Uterus (tissue), 4 donors: ENCODE data around the gene TPM4. TPM values are rescaled to one million over a fixed set of nuclear protein-coding genes. Genes with fewer than 3 reads are reported as not detected.

Experiments used
- DNase-seq, 2 donors: peaks; one replicate each; pipeline ENCODE4 v3.0.0-alpha.2; 2019 to 2020
- H3K27ac ChIP-seq, 2 donors: fragments of 200-600 bp; sonication (generic); 1 replicate in 1 of 2; 2 replicates in 1 of 2; pipeline ENCODE4 v1.5.1; 2016 to 2018
- H3K27me3 ChIP-seq, 2 donors: fragments of 200-600 bp; sonication (generic); one replicate each; pipeline ENCODE4 v1.5.1; 2018 to 2019; ENCODE audit warnings: control low read depth in 1 of 2
- H3K36me3 ChIP-seq, 2 donors: fragments of 200-600 bp; sonication (generic); one replicate each; pipeline ENCODE4 v1.5.1; 2019; ENCODE audit warnings: control low read depth in 1 of 2
- H3K4me1 ChIP-seq, 2 donors: fragments of 200-600 bp; sonication (generic); one replicate each; pipeline ENCODE4 v1.5.1; 2018 to 2019; ENCODE audit warnings: control low read depth in 1 of 2
- H3K4me3 ChIP-seq, 2 donors: fragments of 200-600 bp; sonication (generic); 1 replicate in 1 of 2; 2 replicates in 1 of 2; pipeline ENCODE4 v1.5.1; 2018 to 2019; ENCODE audit warnings: mild to moderate bottlenecking in 1 of 2
- H3K9me3 ChIP-seq, 2 donors: fragments of 200-600 bp; sonication (generic); one replicate each; pipeline ENCODE4 v1.5.1; 2019; ENCODE audit warnings: control low read depth in 1 of 2
- CTCF ChIP-seq, 4 experiments: fragments of 200-600 bp in 2 of 4; fragments of 450-650 bp in 2 of 4; sonication (generic) in 2 of 4; IDR thresholded peaks; one replicate each; pipeline ENCODE4 v1.5.1; 2016 to 2019; ENCODE audit warnings: antibody characterized with exemption in 4 of 4, mild to moderate bottlenecking in 2 of 4, moderate library complexity in 1 of 4
- POLR2A ChIP-seq, 2 donors: fragments of 450-650 bp; IDR thresholded peaks; one replicate each; pipeline ENCODE4 v1.6.1; 2016; ENCODE audit warnings: antibody characterized with exemption in 2 of 2, mild to moderate bottlenecking in 1 of 2, moderate library complexity in 1 of 2
- intact Hi-C: fragments of 100-400 bp; cut with DNase I; formaldehyde crosslinking; loops from one replicate; pipeline ENCODE4 v1.15.1; 2023; ENCODE audit warnings: low total_unique reads
- total RNA-seq, 4 donors: library from RNA; depleted of rRNA in 3 of 4; stranded (reverse); fragments of >200 nt in 3 of 4; gene quantifications; one replicate each; pipeline versions ENCODE4 v1.1.0 to v1.2.4, GENCODE V29; 2014 to 2023
- donor health status: DM: yes; HTN: yes; CAD: no.

Gene TPM4
- total RNA-seq, 4 donors from 2014 or later, result 423 to 862 (median 517) TPM

DNA sequence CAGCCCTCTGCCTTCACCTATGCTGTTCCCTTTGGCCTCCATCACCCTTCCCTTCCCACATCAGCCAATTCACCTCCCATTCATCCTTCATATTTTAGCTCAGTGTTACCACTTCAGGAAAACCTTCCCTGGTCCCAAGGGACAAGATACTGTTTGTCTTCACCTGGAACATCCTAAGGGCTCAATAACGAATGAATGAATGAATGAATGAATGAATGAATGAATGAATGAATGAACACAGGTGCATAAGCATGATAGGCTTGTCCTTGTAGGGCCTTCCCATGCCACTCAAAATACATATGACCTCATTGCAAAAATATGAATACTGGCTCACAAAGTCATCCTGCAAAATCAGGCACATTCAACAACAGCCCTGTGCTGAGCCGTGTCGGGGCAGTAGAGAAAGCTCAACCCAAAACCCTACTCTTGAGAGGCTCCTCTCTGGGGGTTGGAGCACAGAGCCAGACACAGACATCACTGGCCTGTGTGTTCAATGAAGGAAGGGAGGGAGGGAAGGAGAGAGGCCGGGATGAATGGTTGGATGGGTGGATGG lies 33.7 kb upstream of the TPM4 start:
- no peak overlapping the region for H3K27ac ChIP-seq

GRCh38 chr19:16043156-16043757 lies 33.0 kb upstream of the TPM4 start:
- Histone ChIP-seq H3K27me3 (no peaks in the 10 kb centered on the region), H3K4me3 (no peak overlapping the region), H3K9me3 (no peaks in the 10 kb centered on the region), H3K27ac (no peak overlapping the region), H3K36me3 (no peaks in the 10 kb centered on the region), H3K4me1 (no peaks in the 10 kb centered on the region)
- intact Hi-C loops, result loop anchor here (5.0 kb wide), 2 partner anchors 69 to 144 kb away; partner anchors contain the start of genes FAM32A and RAB8A
- DNase-seq, result no peak
- no peak for TF ChIP-seq POLR2A (IDR thresholded peaks at IDR 0.05)
- TF ChIP-seq CTCF (IDR thresholded peaks at IDR 0.05), result no peak

More for the DNA sequence above, 33.7 kb upstream of the TPM4 start:
- H3K9me3 ChIP-seq, result no peaks in the 10 kb centered on the region
- DNase-seq, result no peak
- TF ChIP-seq CTCF (IDR thresholded peaks at IDR 0.05) (no peak), POLR2A (IDR thresholded peaks at IDR 0.05) (no peak)
- H3K4me3 ChIP-seq, result no peak overlapping the region
- intact Hi-C loops, result loop anchor here (5.0 kb wide), 2 partner anchors 70 to 145 kb away; partner anchors contain the start of genes FAM32A and RAB8A
- no peaks in the 10 kb centered on the region for H3K36me3 ChIP-seq
- H3K27me3 ChIP-seq, result no peaks in the 10 kb centered on the region
- no peaks in the 10 kb centered on the region for H3K4me1 ChIP-seq

DNA sequence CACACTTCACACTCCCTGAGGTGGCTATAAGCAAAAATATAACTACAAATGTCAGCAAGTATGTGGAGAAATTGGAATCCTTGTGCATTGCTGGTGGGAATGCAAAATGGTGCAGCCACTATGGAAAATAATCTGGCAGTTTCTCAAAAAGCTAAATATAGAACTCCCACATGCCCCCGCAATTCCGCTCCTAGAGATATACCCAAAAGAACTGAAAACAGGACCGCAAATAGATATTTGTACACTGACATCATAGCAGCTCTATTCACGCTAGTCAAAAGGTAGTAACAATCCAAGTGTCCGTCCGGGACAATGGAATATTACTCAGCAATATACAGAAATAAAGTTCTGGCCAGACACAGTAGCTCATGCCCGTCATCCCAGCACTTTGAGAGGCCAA lies 31.5 kb upstream of the TPM4 start:
- intact Hi-C loops, result loop anchor here (5.0 kb wide), 2 partner anchors 68 to 143 kb away; partner anchors contain the start of genes FAM32A and RAB8A
- Histone ChIP-seq H3K36me3 (no peaks in the 10 kb centered on the region), H3K27me3 (no peaks in the 10 kb centered on the region), H3K4me1 (no peaks in the 10 kb centered on the region), H3K4me3 (no peak overlapping the region), H3K9me3 (no peaks in the 10 kb centered on the region), H3K27ac (no peak overlapping the region)
- TF ChIP-seq POLR2A (IDR thresholded peaks at IDR 0.05) (no peak), CTCF (IDR thresholded peaks at IDR 0.05) (no peak)
- no peak for DNase-seq

- no peaks in the 10 kb centered on the region for H3K36me3 ChIP-seq
- no peak for TF ChIP-seq POLR2A (IDR thresholded peaks at IDR 0.05)
- no peak for TF ChIP-seq CTCF (IDR thresholded peaks at IDR 0.05)
- H3K9me3 ChIP-seq, result no peaks in the 10 kb centered on the region
- no peak overlapping the region for H3K27ac ChIP-seq
- intact Hi-C loops, result no loop called here
- no peak for DNase-seq
- no peaks in the 10 kb centered on the region for H3K4me1 ChIP-seq
- no peak overlapping the region for H3K4me3 ChIP-seq
- no peaks in the 10 kb centered on the region for H3K27me3 ChIP-seq
Observed at GRCh38 chr19:16045171-16045570, 31.1 kb upstream of the TPM4 start.

DNA sequence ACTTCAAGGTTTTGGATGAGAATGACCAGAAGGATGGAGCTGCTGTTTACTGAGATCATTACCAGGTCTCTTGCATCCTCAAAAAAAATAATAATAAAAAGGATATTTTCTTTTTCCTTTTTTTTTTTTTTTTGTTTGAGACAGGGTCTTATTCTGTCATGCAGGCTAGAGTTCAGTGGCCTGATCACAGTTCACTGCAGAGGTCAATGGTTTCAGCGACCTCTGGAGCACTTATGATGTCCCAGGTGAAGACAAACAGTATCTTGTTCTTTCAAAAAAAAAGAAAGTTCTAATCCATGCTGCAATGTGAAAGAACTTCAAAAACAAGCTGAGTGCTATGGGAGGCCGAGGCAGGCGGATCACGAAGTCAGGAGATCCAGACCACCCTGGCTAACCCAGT lies 30.4 kb upstream of the TPM4 start:
- Histone ChIP-seq H3K4me3 (no peak overlapping the region), H3K4me1 (no peaks in the 10 kb centered on the region), H3K27ac (no peak overlapping the region), H3K27me3 (no peaks in the 10 kb centered on the region), H3K36me3 (no peaks in the 10 kb centered on the region), H3K9me3 (no peaks in the 10 kb centered on the region)
- no peak for DNase-seq
- no peak for TF ChIP-seq POLR2A (IDR thresholded peaks at IDR 0.05)
- TF ChIP-seq CTCF (IDR thresholded peaks at IDR 0.05), result no peak
- intact Hi-C loops, result no loop called here
